ENCODE data around the gene KIAA0408.

DNA sequence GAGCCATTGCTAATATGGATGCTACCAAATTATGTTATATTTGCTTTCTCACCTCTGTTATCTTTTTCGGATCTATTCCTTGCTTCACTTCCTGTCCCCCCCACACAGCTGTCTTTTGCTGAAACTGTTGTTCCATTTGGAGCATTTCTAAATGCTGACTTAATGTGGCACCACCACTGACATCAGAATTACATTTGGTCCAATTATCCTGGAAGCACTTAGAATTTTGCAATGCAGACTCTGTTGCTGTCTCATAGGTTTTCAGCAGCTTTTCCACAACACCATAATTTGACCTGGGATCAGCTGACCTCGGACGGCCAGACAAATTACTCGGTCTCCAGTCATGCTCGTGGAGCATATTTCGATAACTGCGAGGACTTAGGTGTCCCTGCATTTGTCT lies 12.8 kb downstream of the KIAA0408 start:
- TF ChIP-seq, protein P1, sequence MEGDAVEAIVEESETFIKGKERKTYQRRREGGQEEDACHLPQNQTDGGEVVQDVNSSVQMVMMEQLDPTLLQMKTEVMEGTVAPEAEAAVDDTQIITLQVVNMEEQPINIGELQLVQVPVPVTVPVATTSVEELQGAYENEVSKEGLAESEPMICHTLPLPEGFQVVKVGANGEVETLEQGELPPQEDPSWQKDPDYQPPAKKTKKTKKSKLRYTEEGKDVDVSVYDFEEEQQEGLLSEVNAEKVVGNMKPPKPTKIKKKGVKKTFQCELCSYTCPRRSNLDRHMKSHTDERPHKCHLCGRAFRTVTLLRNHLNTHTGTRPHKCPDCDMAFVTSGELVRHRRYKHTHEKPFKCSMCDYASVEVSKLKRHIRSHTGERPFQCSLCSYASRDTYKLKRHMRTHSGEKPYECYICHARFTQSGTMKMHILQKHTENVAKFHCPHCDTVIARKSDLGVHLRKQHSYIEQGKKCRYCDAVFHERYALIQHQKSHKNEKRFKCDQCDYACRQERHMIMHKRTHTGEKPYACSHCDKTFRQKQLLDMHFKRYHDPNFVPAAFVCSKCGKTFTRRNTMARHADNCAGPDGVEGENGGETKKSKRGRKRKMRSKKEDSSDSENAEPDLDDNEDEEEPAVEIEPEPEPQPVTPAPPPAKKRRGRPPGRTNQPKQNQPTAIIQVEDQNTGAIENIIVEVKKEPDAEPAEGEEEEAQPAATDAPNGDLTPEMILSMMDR (tag by site-specific recombination; IDR thresholded peaks at IDR 0.05), result no peak
- TF ChIP-seq ZNF843 (tag by site-specific recombination; IDR thresholded peaks at IDR 0.05) (no peak), ZNF274 (IDR thresholded peaks at IDR 0.05; ENCODE audit: low read length) (no peak), ZNF274 (tag by site-specific recombination; IDR thresholded peaks at IDR 0.05; ENCODE audit: borderline replicate concordance) (no peak)
